H1 (cell line): ENCODE results near the gene MMP12. TPM values are rescaled to one million over a fixed set of nuclear protein-coding genes. Genes with fewer than 3 reads are reported as not detected.

Experiments used
- CTCF ChIA-PET: fragments of 300-600 bp; sonication (Branson Sonifier 250); formaldehyde crosslinking; loops from one replicate; lab custom pipeline; 2021; ENCODE audit not compliant: partially characterized antibody; lab: Charles Lee
- POLR2A ChIA-PET: fragments of 300-600 bp; sonication (Branson Sonifier 250); formaldehyde crosslinking; loops from one replicate; lab custom pipeline; 2021; ENCODE audit warnings: inconsistent platforms; ENCODE audit not compliant: partially characterized antibody; lab: Charles Lee
- DNase-seq, 2 experiments: peaks; one replicate each; pipeline versions ENCODE4 v3.0.0 to v3.0.0-alpha.2; 2010 to 2022; ENCODE audit warnings: low spot score in 2 of 2, low read depth in 1 of 2, mixed read lengths in 1 of 2
- FAIRE-seq: peaks from 2 replicates; lab custom pipeline; 2011; peaks lifted over from hg19 to GRCh38; lab: Jason Lieb, UNC
- H2AFZ ChIP-seq: 2 replicates; pipeline ENCODE4 v1.8.1; 2012; ENCODE audit warnings: low read length, inconsistent platforms
- H2AK5ac ChIP-seq: 2 replicates; pipeline ENCODE4 v1.6.1; 2013; ENCODE audit warnings: low read depth, low read length
- H2BK120ac ChIP-seq: replicated peaks from 2 replicates; pipeline ENCODE3; 2013; ENCODE audit warnings: low read depth, low read length, inconsistent platforms
- H2BK12ac ChIP-seq: 2 replicates; pipeline ENCODE4 v1.6.1; 2013; ENCODE audit warnings: low read depth, low read length
- H2BK15ac ChIP-seq: 2 replicates; pipeline ENCODE4 v1.6.1; 2013; ENCODE audit warnings: low read length
- H2BK20ac ChIP-seq: 2 replicates; pipeline ENCODE4 v1.6.1; 2013; ENCODE audit warnings: low read length
- H2BK5ac ChIP-seq: 2 replicates; pipeline ENCODE4 v1.6.1; 2013; ENCODE audit warnings: low read depth, low read length
- H3K14ac ChIP-seq: 2 replicates; pipeline ENCODE4 v1.6.1; 2013; ENCODE audit warnings: inconsistent platforms; ENCODE audit not compliant: insufficient read length
- H3K18ac ChIP-seq: 2 replicates; pipeline ENCODE4 v1.6.1; 2013; ENCODE audit warnings: low read length; ENCODE audit errors: extremely low read depth
- H3K23ac ChIP-seq: 2 replicates; pipeline ENCODE4 v1.6.1; 2013; ENCODE audit warnings: inconsistent platforms; ENCODE audit not compliant: insufficient read length
- H3K23me2 ChIP-seq: 2 replicates; pipeline ENCODE4 v1.6.1; 2013; ENCODE audit warnings: low read depth, low read length
- H3K27ac ChIP-seq: 2 replicates; pipeline ENCODE4 v1.6.1; 2011; ENCODE audit warnings: low read depth, low read length, inconsistent platforms
- H3K27me3 ChIP-seq, 4 experiments: replicated peaks in 1 of 4; 1 replicate in 1 of 4; 2 replicates in 3 of 4; pipeline versions ENCODE4 v1.6.1 to v1.8.1; 2011 to 2013; ENCODE audit warnings: low read length in 3 of 4, mild to moderate bottlenecking in 3 of 4, inconsistent platforms in 2 of 4, mixed read lengths in 2 of 4, moderate library complexity in 1 of 4; ENCODE audit not compliant: control insufficient read depth in 3 of 4, insufficient read depth in 3 of 4; ENCODE audit errors: extremely low read depth in 1 of 4
- H3K36me3 ChIP-seq, 4 experiments: 2 replicates each; pipeline versions ENCODE4 v1.6.1 to v1.8.1; 2011 to 2013; ENCODE audit warnings: mild to moderate bottlenecking in 4 of 4, low read length in 3 of 4, moderate library complexity in 2 of 4, control low read depth in 1 of 4, inconsistent platforms in 1 of 4; ENCODE audit not compliant: insufficient read depth in 4 of 4, control insufficient read depth in 2 of 4
- H3K4ac ChIP-seq: replicated peaks from 2 replicates; pipeline ENCODE3; 2013; ENCODE audit warnings: low read length, low read depth, mixed read lengths, inconsistent platforms; ENCODE audit not compliant: insufficient read length
- H3K4me1 ChIP-seq, 4 experiments: replicated peaks in 1 of 4; 1 replicate in 1 of 4; 2 replicates in 3 of 4; pipeline versions ENCODE4 v1.6.1 to v1.8.1; 2011 to 2013; ENCODE audit warnings: low read length in 3 of 4, inconsistent platforms in 2 of 4, mixed read lengths in 1 of 4; ENCODE audit not compliant: insufficient read depth in 4 of 4, control insufficient read depth in 3 of 4
- H3K4me2 ChIP-seq, 2 experiments: 2 replicates each; pipeline versions ENCODE4 v1.6.1 to v1.8.1; 2011 to 2013; ENCODE audit warnings: low read depth in 2 of 2, low read length in 2 of 2, control low read depth in 1 of 2, inconsistent platforms in 1 of 2, mild to moderate bottlenecking in 1 of 2; ENCODE audit not compliant: insufficient read depth in 1 of 2
- H3K4me3 ChIP-seq, 4 experiments: fragments of 200-600, 300-600 bp in 1 of 4; sonication (generic), shearing (Covaris generic), sonication (Bioruptor Twin) in 1 of 4; 2 replicates each; pipeline versions ENCODE4 v1.5.1 to v1.8.1; 2011 to 2016; ENCODE audit warnings: low read length in 4 of 4, low read depth in 3 of 4, control low read depth in 2 of 4, inconsistent platforms in 2 of 4, mild to moderate bottlenecking in 2 of 4, mixed read lengths in 1 of 4, moderate library complexity in 1 of 4; ENCODE audit not compliant: insufficient read depth in 2 of 4; ENCODE audit errors: extremely low read depth in 1 of 4
- H3K56ac ChIP-seq: replicated peaks from 2 replicates; pipeline ENCODE3; 2013; ENCODE audit warnings: low read depth, mild to moderate bottlenecking, mixed read lengths, low read length, inconsistent platforms; ENCODE audit not compliant: insufficient read length
- H3K79me1 ChIP-seq: 2 replicates; pipeline ENCODE4 v1.6.1; 2013; ENCODE audit warnings: low read depth, low read length, control low read depth
- H3K79me2 ChIP-seq, 2 experiments: 2 replicates each; pipeline versions ENCODE4 v1.6.1 to v1.8.1; 2012 to 2013; ENCODE audit warnings: low read length in 2 of 2, mild to moderate bottlenecking in 2 of 2, inconsistent platforms in 1 of 2; ENCODE audit not compliant: insufficient read depth in 2 of 2, control insufficient read depth in 1 of 2
- H3K9ac ChIP-seq, 4 experiments: replicated peaks in 1 of 4; 1 replicate in 1 of 4; 2 replicates in 3 of 4; pipeline versions ENCODE4 v1.6.1 to v1.8.1; 2011 to 2013; ENCODE audit warnings: low read depth in 3 of 4, low read length in 3 of 4, control low read depth in 2 of 4, mild to moderate bottlenecking in 2 of 4, moderate library complexity in 2 of 4, inconsistent platforms in 1 of 4; ENCODE audit errors: extremely low read depth in 1 of 4
- H3K9me3 ChIP-seq, 2 experiments: 2 replicates each; pipeline versions ENCODE4 v1.6.1 to v1.8.1; 2012 to 2013; ENCODE audit warnings: mild to moderate bottlenecking in 2 of 2, moderate library complexity in 2 of 2, control low read depth in 1 of 2, inconsistent platforms in 1 of 2, low read depth in 1 of 2, low read length in 1 of 2, mixed read lengths in 1 of 2; ENCODE audit not compliant: insufficient read depth in 2 of 2
- H4K20me1 ChIP-seq, 2 experiments: replicated peaks in 1 of 2; 2 replicates each; pipeline versions ENCODE3 to v1.8.1; 2011 to 2013; ENCODE audit warnings: inconsistent platforms in 2 of 2, low read length in 2 of 2, mild to moderate bottlenecking in 1 of 2; ENCODE audit not compliant: insufficient read depth in 2 of 2, control insufficient read depth in 1 of 2
- H4K5ac ChIP-seq: 2 replicates; pipeline ENCODE4 v1.6.1; 2013; ENCODE audit warnings: low read length, low read depth, mixed read lengths, inconsistent platforms; ENCODE audit not compliant: insufficient read length
- H4K8ac ChIP-seq: 2 replicates; pipeline ENCODE4 v1.8.0; 2013; ENCODE audit warnings: mild to moderate bottlenecking, moderate library complexity, low read length, inconsistent platforms; ENCODE audit not compliant: insufficient read depth; ENCODE audit errors: extremely low read depth
- H4K91ac ChIP-seq: replicated peaks from 2 replicates; pipeline ENCODE3; 2013; ENCODE audit warnings: low read length, mixed read lengths, inconsistent platforms; ENCODE audit not compliant: insufficient read length
- CEBPB ChIP-seq: IDR thresholded peaks from 2 replicates; pipeline ENCODE4 v1.6.1; 2012; ENCODE audit warnings: low read depth, low read length
- CHD2 ChIP-seq: IDR thresholded peaks from 2 replicates; pipeline ENCODE4 v1.6.1; 2012; ENCODE audit warnings: low read length, improper control_type of control experiment
- CTCF ChIP-seq, 3 experiments: IDR thresholded peaks; 1 replicate in 2 of 3; 2 replicates in 1 of 3; pipeline versions ENCODE4 v1.5.1 to v1.6.1; 2011; ENCODE audit warnings: low read length in 3 of 3, mild to moderate bottlenecking in 3 of 3, inconsistent platforms in 2 of 3, low read depth in 1 of 3, moderate library complexity in 1 of 3; ENCODE audit not compliant: insufficient read depth in 1 of 3; ENCODE audit errors: control extremely low read depth in 1 of 3
- JUND ChIP-seq: IDR thresholded peaks from 2 replicates; pipeline ENCODE4 v1.6.1; 2011; ENCODE audit warnings: mild to moderate bottlenecking, improper control_type of control experiment, low read length
- KDM4A ChIP-seq: IDR thresholded peaks from one replicate; pipeline ENCODE4 v1.7.1; 2012; ENCODE audit warnings: low read depth, mild to moderate bottlenecking, moderate library complexity, low read length, inconsistent platforms; ENCODE audit not compliant: severe bottlenecking
- MAX ChIP-seq: IDR thresholded peaks from 2 replicates; pipeline ENCODE4 v1.6.1; 2012; ENCODE audit warnings: inconsistent platforms
- POLR2AphosphoS5 ChIP-seq: IDR thresholded peaks from 2 replicates; pipeline ENCODE4 v1.6.1; 2011; ENCODE audit warnings: low read depth, low read length
- RNF2 ChIP-seq: fragments of 200-900, 300-1000 bp; sonication (generic); IDR thresholded peaks from 2 replicates; pipeline ENCODE4 v1.7.1; 2016; ENCODE audit warnings: borderline replicate concordance, low read depth, mild to moderate bottlenecking, antibody characterized with exemption, low read length; ENCODE audit not compliant: poor library complexity, severe bottlenecking; ENCODE audit errors: missing control alignments
- RXRA ChIP-seq: IDR thresholded peaks from 2 replicates; pipeline ENCODE4 v1.6.1; 2011; ENCODE audit warnings: low read depth, mild to moderate bottlenecking, low read length, moderate library complexity; ENCODE audit not compliant: insufficient read depth
- SIRT6 ChIP-seq: IDR thresholded peaks from one replicate; pipeline ENCODE4 v1.7.1; 2012; ENCODE audit warnings: low read length, inconsistent platforms
- SP1 ChIP-seq: IDR thresholded peaks from 2 replicates; pipeline ENCODE4 v1.6.1; 2011; ENCODE audit warnings: low read depth, low read length
- SP4 ChIP-seq: IDR thresholded peaks from 2 replicates; pipeline ENCODE4 v1.6.1; 2012; ENCODE audit warnings: low read length, inconsistent platforms
- YY1 ChIP-seq: IDR thresholded peaks from 2 replicates; pipeline ENCODE4 v1.6.1; 2011; ENCODE audit warnings: low read depth, mild to moderate bottlenecking, low read length
- WGBS, 2 experiments: shearing (Covaris generic) in 1 of 2; methylation state at CpG; one replicate each; pipeline versions ENCODE4 v1.1.6 to v1.1.7; 2013 to 2015; ENCODE audit warnings: low lambda C conversion rate in 2 of 2, mixed read lengths in 2 of 2, inconsistent platforms in 1 of 2, low coverage in 1 of 2, missing lambda C conversion rate in 1 of 2; ENCODE audit not compliant: insufficient replicate concordance in 2 of 2, insufficient coverage in 1 of 2, insufficient read length in 1 of 2; ENCODE audit errors: extremely low coverage in 1 of 2, missing lambda C conversion rate in 1 of 2; 5-methylcytosine and 5-hydroxymethylcytosine counted together
- polyA plus RNA-seq, 7 experiments: library from polyadenylated mRNA; depleted of rRNA in 3 of 7; stranded (reverse) in 5 of 7; unstranded in 2 of 7; fragments of >200 nt in 5 of 7; fragments of 200-250 nt in 2 of 7; gene quantifications; 1 replicate in 5 of 7; 2 replicates in 1 of 7; 4 replicates in 1 of 7; pipeline versions ENCODE4 v1.2.1 to v1.2.3, GENCODE V29; 2011 to 2013; ENCODE audit warnings: missing spikeins in 2 of 7, mixed read lengths in 2 of 7
- total RNA-seq: library from RNA; stranded (reverse); fragmentation: NEBNext Ultra II Directional; extraction: Animal tissue kit (Norgen Biotek cat#: 25700); gene quantifications from 2 replicates; pipeline ENCODE4 v1.2.1, GENCODE V29; 2021

MMP12 gene
- total and polyA plus RNA-seq, 2 of the 8 experiments (the other 6 are each of a cell fraction or from before 2014, with no cell fraction given) = not detected

- Histone ChIP-seq H3K4me1 (no peaks in the 10 kb centered on the region), H3K14ac (no peak overlapping the region), H3K79me2 (no peaks in the 10 kb centered on the region), H2BK12ac (no peak overlapping the region), H3K9ac (no peak overlapping the region), H3K4me3 (no peak overlapping the region), H3K18ac (no peak overlapping the region), H4K5ac (no peak overlapping the region), H3K4me2 (no peak overlapping the region), H3K56ac (no peak overlapping the region), H2BK15ac (no peak overlapping the region), H3K79me1 (no peaks in the 10 kb centered on the region), H3K27me3 (no peaks in the 10 kb centered on the region), H2AFZ (no peak overlapping the region), H2AK5ac (no peak overlapping the region), H4K8ac (no peak overlapping the region), H4K91ac (no peak overlapping the region), H3K4ac (no peak overlapping the region), H3K23ac (no peak overlapping the region), H2BK5ac (no peak overlapping the region), H4K20me1 (no peaks in the 10 kb centered on the region), H3K36me3 (no peaks in the 10 kb centered on the region), H3K23me2 (no peaks in the 10 kb centered on the region), H2BK20ac (no peak overlapping the region), H3K9me3 (0 out of 4 replicates have a peak, but pooled peaks cover 0 to 4% of the 10 kb centered on the region in 2 experiments), H2BK120ac (no peak overlapping the region), H3K27ac (no peak overlapping the region)
- CTCF ChIA-PET = interaction anchor here (1.3 to 2.9 kb wide), 4 partner anchors 12 to 216 kb away, joined by 3 to 12 read pairs (median 6); no protein-coding TSS in a partner anchor
- POLR2A ChIA-PET = no interaction called here
- WGBS, 2 experiments = 83% methylated on average over 6 of the region's 6 CpGs; no CpG with 5 or more reads in 1 of the 2 experiments
- DNase-seq (no peak), FAIRE-seq (no peak)
- no peak for TF ChIP-seq RNF2
- no peak for TF ChIP-seq CHD2
- no peak for TF ChIP-seq SP1
- TF ChIP-seq CEBPB = no peak
- TF ChIP-seq YY1 = no peak
- TF ChIP-seq RXRA = no peak
- TF ChIP-seq MAX = no peak
- no peak for TF ChIP-seq JUND
- no peak for TF ChIP-seq KDM4A
- TF ChIP-seq CTCF (IDR thresholded peaks at IDR 0.05; ENCODE audit: control extremely low read depth in 1 of 3, insufficient read depth in 1 of 3, low read depth in 1 of 3, low read length in 3 of 3) = no peak
- TF ChIP-seq POLR2AphosphoS5 = no peak
- no peak for TF ChIP-seq SP4
- no peak for TF ChIP-seq SIRT6
Measured at GRCh38 chr11:102819491-102819890, 55.3 kb downstream of the MMP12 start.
